Pons (tissue), 1 donor: ENCODE results near the gene BRI3.

ENCODE experiments used
- DNase-seq: peaks from one replicate; pipeline ENCODE4 v3.0.0-alpha.2; 2016; ENCODE audit warnings: low spot score

BRI3 gene

DNA sequence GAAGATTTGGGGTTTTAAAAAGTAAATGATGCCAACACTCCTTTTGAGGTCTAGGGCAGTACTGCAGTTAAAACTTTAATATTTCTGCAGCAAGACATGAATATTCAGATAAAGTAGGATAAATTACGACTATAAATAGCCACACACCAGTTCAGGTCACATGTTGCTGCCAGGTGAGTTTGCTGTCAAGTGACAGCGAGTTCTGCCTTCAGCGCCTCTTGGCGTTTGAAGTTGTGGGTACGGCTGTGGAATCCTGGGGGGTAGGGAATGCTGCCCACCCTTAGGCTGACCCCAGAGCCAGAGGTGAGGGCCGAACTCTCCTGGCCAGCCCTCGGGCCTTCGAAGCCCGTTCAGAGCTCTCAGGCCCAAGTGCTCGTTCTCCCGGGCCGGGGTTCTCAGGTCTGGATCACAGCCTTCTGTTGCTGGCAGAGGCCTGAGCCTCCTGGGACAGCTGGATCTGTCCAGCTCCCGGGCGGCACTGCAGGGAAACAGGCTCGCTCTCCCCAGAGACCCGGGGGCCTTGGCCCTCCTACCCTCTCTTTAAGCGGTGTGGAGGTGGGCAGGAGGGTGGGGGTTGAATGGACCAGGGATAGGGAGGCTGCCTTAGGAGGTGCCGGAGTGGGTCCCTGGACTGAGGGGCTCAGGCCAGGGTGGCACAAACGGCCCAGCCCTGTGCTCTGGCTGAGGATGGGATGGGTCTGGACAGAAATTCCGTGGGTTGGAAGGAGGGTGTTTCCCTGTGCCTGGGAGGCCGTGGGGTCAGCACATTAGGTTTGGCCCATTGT is 5.4 kb downstream of the BRI3 start:
- no peak for DNase-seq

DNA sequence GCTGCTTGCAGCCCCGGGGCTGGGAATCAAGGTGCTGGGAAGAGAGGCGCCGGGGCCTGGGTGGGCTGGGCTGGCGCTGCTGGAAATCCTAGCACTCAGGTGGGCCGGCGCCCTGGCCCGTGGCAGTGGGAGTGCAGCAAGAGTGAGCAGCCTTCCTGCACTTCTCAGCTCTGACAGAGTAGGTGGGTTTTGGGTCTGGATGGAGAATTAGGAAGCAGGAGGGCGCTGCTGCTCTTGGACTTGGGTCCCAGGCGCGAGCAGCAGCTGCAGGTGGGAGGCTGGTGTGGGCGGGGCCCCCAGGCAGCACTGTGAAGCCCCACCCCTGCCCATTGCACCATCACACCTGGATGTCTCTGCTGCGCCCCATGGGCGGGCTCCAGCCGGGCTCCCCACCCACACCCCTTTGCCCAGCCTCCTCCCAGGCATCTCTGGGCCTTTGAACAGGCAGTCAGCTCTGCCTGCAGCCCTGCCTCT is 6.0 kb downstream of the BRI3 start:
- no peak for DNase-seq

DNA sequence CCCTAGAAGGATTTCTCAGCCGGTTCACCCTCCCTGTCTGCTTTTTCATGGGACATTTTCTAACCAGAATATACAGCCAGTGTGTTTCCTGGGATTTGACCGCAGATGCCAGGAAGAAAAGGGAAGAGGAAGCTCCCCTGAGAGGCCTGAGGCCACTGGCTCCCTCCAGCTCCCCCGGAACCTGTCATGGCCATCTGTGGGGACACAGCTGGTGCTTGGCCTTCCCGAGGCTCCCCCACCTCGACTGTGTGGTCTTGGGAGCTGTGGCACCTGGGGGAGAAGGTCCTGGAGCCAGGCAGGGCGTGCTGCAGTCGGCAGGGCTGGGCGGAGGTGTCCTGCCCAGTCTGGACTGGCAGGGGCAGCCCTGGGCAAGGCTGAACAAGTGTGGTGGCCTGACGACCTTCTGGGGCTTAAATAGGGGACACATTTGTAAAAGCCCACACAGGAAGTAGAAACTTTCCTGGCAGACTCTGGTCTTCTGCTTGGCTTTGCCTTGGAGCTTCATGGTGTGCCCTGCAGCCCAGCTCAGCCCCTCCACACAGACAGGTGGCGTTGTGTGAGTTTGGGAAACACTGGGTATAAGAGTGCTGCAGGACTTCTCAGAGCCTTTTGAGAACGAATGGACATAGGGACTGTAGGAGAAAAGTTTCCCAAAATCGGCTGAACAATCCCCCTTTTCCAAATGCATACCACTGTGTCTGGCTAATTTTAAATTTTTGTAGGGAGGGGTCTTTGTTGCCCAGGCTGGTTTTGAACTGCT is 6.8 kb downstream of the BRI3 start:
- no peak for DNase-seq

GRCh38 chr7:98289333-98289875 is 7.9 kb downstream of the BRI3 start:
- no peak for DNase-seq

- DNase-seq = no peak
Observed at GRCh38 chr7:98291717-98292116, 10.2 kb downstream of the BRI3 start.

GRCh38 chr7:98293265-98293664 is 11.8 kb downstream of the BRI3 start:
- no peak for DNase-seq

GRCh38 chr7:98293746-98294145 is 12.3 kb downstream of the BRI3 start:
- DNase-seq = no peak

- DNase-seq = no peak
Observed at GRCh38 chr7:98294326-98294725, 12.8 kb downstream of the BRI3 start.

- DNase-seq = no peak
Observed at GRCh38 chr7:98294798-98295382, 13.4 kb downstream of the BRI3 start.

- no peak for DNase-seq
Observed at GRCh38 chr7:98295467-98296192, 14.1 kb downstream of the BRI3 start.

- no peak for DNase-seq
Observed at GRCh38 chr7:98296833-98297232, 15.3 kb downstream of the BRI3 start.

DNA sequence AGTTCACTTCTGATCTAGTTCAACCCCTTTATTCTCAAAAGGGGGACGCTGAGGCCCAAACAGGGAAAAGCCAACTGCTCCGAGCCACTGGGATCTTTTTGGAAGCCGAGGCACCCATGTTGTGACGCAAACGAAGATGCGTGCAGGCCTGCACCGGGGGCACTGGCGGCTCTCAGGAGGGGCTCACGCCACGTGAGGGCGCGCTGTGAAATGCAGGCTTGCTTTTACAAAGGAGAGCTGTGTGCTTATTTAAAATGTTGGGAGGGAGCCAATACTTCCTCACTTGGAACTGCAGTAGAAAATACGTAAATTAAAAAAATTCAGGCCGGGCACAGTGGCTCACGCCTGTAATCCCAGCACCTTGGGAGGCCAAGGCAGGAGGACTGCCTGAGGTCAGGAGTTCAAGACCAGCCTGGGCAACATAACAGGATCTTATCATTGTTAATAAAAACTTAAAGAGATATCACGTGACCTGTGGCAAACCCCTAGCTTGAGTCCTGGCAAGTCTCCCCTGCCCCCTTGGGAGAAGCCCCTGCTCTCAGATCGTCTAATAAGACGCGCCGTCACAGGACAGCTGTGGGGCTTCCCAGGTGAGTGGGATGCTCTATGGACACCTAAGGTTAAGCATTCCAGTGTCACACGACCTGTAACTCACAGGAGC is 16.3 kb downstream of the BRI3 start:
- no peak for DNase-seq

DNA sequence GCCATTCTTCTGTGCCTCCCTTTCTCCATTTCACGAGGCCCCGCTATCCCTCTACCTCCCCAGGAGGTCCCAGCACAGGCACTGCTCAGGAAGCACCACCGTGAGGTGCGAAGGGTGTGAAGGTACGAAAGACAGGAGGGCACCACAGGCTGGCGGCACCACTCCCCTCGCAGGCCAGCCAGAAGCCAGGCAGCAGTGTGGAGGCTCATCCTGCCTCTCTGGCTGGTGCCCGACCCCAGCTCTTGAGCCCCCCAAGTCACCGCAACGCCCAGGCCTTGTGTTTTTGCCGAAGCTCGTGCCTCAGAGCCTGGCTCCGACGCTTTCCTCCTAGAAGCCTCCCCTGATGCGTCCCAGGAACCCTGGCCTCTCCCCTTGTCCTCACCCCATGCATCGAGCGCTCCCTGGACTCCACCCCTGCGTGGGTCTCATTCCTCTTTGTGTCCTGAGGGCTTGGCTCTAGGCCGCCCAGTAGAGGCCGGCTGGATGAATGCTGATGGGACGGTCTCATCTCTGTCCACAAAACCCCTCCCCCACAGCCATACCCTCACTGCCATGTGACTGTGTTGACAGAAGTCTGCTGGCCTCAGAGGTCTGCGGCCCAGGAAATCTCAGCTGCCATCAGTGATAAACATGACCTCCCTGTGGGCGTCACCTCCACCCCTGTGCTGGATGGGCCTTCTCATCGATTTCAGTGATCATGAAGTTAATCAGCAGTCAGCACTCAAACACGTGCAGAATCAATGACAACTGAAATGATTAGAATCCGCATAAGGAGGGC is 19.3 kb downstream of the BRI3 start:
- no peak for DNase-seq

DNA sequence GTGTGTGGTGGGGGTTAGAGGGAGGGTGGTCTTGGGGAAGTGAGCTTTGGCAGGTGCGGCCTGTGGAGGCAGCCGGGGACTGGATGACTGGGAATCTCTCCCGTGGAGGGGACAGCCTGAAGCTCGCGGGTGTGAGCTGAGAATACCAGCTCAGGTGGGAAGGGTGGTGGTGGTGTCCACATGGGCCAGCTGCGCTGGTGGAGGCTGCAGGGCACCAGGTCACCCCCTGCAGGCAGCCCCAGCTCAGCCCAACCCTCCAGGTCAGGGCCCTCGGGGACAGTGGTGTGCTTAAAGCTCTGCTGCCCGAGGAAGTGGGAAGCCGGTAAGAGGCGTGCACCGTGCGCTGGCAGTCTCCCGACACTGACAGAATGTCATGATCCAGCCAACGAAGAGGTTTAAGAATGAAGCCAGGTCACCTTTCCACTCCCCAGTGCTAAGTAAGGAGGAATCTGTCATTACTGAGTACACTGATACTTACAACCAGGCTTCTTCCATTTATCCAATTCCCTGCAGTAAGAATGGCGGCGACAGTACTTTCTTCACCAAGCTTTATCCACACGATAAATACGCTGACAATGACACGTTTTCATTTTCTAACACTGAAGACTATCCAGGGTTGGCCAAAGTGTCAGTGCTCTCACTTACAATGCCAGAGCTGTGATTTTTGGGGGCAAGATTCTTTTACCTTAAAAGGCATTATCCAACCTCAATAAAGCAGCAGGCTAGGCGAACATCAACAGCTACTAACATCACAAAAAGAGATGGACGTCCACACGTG is 20.4 kb downstream of the BRI3 start:
- DNase-seq = no peak

DNA sequence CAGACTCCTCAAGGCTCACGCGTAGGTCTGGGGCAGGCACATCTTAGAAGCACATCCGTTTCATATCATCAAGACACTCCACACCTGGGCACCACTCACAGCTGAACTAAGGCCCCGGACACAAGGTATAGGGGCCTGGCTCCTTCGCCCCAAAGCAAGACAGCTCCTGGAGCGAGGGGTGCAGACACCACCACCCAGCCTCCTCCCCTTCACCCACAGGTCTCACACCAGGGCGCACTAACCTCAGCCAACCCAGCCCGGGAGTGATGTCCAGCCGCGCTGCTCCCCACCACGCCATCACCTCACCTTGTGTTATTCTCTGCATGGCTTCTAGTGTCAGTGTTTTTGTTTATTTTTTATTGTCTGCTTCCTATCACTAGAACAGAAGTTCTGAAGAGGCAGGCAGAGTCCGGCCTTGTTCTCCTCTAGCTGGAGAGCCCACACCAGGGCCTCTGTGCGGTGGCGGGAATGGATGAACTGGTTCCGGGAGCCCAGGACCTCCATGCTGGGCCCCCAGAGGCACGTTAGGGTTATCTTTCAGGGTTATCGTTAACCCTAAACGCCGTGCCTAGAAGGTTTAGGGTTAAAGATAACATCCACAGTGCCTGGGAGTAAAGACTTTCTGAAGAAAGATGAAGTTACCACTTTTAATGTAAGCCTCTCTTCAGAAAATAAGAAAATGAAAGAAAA is 21.8 kb downstream of the BRI3 start:
- DNase-seq = no peak

GRCh38 chr7:98303906-98304305 is 22.4 kb downstream of the BRI3 start:
- no peak for DNase-seq

- DNase-seq = no peak
Observed at GRCh38 chr7:98305951-98306535, 24.6 kb downstream of the BRI3 start.

GRCh38 chr7:98307971-98308466 is 26.5 kb downstream of the BRI3 start:
- no peak for DNase-seq

DNA sequence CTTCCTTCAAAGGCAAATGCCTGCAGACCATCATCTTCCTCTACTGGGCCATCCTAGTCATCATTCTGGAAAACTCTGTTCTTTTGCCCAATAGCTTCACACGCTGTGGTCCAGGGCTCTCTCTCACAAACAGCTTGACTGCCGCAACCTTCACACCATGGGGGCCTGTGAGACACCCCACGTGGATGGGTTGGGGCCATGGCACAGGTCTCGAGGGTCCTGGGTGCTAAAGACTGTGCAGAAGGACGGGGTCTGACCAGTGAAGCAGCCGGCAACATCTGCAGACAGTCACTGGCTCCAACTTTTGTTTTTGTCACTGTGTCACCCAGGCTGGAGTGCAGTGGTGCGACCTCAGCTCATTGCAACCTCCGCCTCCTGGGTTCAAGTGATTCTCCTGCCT is 28.1 kb downstream of the BRI3 start:
- DNase-seq = no peak
